HepG2 (cell line): ENCODE data around the gene MTCH1. TPM values are rescaled to one million over a fixed set of nuclear protein-coding genes. Genes with fewer than 3 reads are reported as not detected.

Experiments
- CEBPG ChIP-seq: IDR thresholded peaks from 2 replicates; pipeline ENCODE4 v1.6.1; 2016
- CENPX ChIP-seq: sonication (generic); formaldehyde crosslinking; IDR thresholded peaks from 2 replicates; pipeline ENCODE4 v1.9.0; 2021; ENCODE audit warnings: mild to moderate bottlenecking, missing genetic modification reagents, moderate library complexity
- ONECUT2 ChIP-seq: sonication (generic); formaldehyde crosslinking; IDR thresholded peaks from 2 replicates; pipeline ENCODE4 v1.4.0; 2020; ENCODE audit warnings: missing genetic modification reagents
- RFXANK ChIP-seq: IDR thresholded peaks from 2 replicates; pipeline ENCODE4 v1.6.1; 2016
- SRSF1 ChIP-seq: fragments of 200-400 bp; formaldehyde crosslinking; optimal IDR thresholded peaks from 2 replicates; pipeline ENCODE3; 2017; ENCODE audit warnings: mild to moderate bottlenecking, low read depth, low read length, moderate library complexity
- TBP ChIP-seq: sonication (generic); formaldehyde crosslinking; IDR thresholded peaks from 2 replicates; pipeline ENCODE4 v1.5.0; 2020; ENCODE audit warnings: missing genetic modification reagents
- ZNF143 ChIP-seq: sonication (generic); formaldehyde crosslinking; IDR thresholded peaks from 2 replicates; pipeline ENCODE4 v1.4.0; 2020; ENCODE audit warnings: missing genetic modification reagents
- polyA plus RNA-seq, 8 experiments: library from polyadenylated mRNA; depleted of rRNA in 3 of 8; stranded (reverse) in 7 of 8; unstranded in 1 of 8; fragments of >200 nt; fragmentation: Illumina TruSeq in 4 of 8; extraction: Trizol in 4 of 8; gene quantifications; 2 replicates each; pipeline versions ENCODE4 v1.2.1 to v1.2.3, GENCODE V29; 2011 to 2016; ENCODE audit warnings: low read depth in 4 of 8, missing spikeins in 1 of 8, mixed read lengths in 1 of 8; ENCODE audit not compliant: insufficient read depth in 1 of 8
- total RNA-seq, 5 experiments: library from RNA; depleted of rRNA; stranded (reverse); fragments of >200 nt; fragmentation: Illumina TruSeq; extraction: Trizol; gene quantifications; 2 replicates each; pipeline ENCODE4 v1.2.3, GENCODE V29; 2016; ENCODE audit warnings: low read depth in 1 of 5
- TF ChIP-seq, protein P1 (sequence below): sonication (generic); formaldehyde crosslinking; IDR thresholded peaks from 2 replicates; pipeline ENCODE4 v1.5.0; 2020; ENCODE audit warnings: mild to moderate bottlenecking, missing genetic modification reagents
- TF ChIP-seq, protein P2 (sequence below): IDR thresholded peaks from 2 replicates; pipeline ENCODE4 v1.6.1; 2016; ENCODE audit warnings: low read depth, control low read depth
- TF ChIP-seq, protein P3 (sequence below): sonication (generic); formaldehyde crosslinking; IDR thresholded peaks from 2 replicates; pipeline ENCODE4 v1.5.0; 2020; ENCODE audit warnings: missing genetic modification reagents, mild to moderate bottlenecking, borderline replicate concordance
- TF ChIP-seq, protein P4 (sequence below): sonication (generic); formaldehyde crosslinking; IDR thresholded peaks from 2 replicates; pipeline ENCODE4 v1.4.0; 2020; ENCODE audit warnings: missing genetic modification reagents, mild to moderate bottlenecking, borderline replicate concordance
- TF ChIP-seq, protein P5 (sequence below), 2 experiments: sonication (generic) in 1 of 2; formaldehyde crosslinking in 1 of 2; IDR thresholded peaks; 2 replicates each; pipeline versions ENCODE4 v1.4.0 to v1.6.1; 2018 to 2020; ENCODE audit warnings: missing genetic modification reagents in 2 of 2, borderline replicate concordance in 1 of 2, low read depth in 1 of 2, mild to moderate bottlenecking in 1 of 2, missing biosample characterization in 1 of 2
- TF ChIP-seq, protein P6 (sequence below): sonication (generic); formaldehyde crosslinking; IDR thresholded peaks from 2 replicates; pipeline ENCODE4 v1.5.1; 2020; ENCODE audit warnings: missing genetic modification reagents, mild to moderate bottlenecking, borderline replicate concordance
- TF ChIP-seq, protein P7 (sequence below): sonication (generic); formaldehyde crosslinking; IDR thresholded peaks from 2 replicates; pipeline ENCODE4 v1.4.0; 2020; ENCODE audit warnings: missing genetic modification reagents, low read depth, mild to moderate bottlenecking, borderline replicate concordance
- TF ChIP-seq, protein P8 (sequence below): IDR thresholded peaks from 2 replicates; pipeline ENCODE4 v1.6.1; 2012; ENCODE audit warnings: low read depth, low read length, improper control_type of control experiment

MTCH1 gene
- total and polyA plus RNA-seq, 2 of the 13 experiments (the other 11 are each of a cell fraction or from before 2014, with no cell fraction given) = 86.2 to 144 TPM

DNA sequence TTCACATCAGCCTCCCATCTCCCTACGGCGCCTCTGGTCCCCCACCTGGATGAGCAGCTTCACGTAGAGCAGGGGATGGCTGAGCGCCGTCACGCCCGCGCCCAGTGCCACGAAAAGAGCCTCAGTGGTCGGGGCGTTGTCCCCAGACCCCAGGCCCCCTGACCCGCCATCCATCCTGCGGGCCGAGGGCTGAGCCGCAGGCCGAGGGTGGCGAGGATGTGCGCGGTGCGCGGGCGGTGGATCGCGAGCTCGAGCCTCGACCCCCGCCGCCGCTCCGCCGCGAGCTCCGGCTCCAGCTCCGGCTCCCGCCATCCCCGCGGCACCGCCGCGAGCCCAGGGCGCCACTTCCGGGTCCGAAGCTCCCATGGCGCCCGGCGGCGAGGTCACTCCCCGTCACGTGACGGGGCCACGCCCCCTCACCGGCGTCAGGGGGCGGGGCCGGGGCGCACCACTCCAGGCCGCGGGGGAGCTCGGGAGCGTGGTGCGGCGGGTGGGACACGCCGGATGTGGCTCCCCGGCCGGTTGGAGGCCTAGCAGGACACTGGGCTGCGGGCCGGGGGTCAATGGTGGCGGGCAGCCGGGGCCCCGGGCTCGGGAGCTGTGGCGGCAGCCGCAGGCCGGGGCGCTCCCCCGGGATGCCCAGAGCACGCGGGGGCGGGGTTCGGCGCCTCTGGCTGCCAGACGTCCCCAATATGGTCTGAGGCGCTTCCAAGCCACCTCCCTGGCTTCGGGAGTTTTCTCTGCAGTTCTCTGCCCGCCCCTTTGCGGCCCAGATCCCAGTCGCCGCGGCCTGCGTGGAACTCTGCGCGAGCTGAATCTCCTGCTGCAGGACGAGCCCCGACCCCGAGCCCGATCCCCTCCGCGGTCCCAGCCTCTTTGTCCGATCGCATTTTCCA lies at the start of gene MTCH1 (continued):
- TF ChIP-seq, protein P1, sequence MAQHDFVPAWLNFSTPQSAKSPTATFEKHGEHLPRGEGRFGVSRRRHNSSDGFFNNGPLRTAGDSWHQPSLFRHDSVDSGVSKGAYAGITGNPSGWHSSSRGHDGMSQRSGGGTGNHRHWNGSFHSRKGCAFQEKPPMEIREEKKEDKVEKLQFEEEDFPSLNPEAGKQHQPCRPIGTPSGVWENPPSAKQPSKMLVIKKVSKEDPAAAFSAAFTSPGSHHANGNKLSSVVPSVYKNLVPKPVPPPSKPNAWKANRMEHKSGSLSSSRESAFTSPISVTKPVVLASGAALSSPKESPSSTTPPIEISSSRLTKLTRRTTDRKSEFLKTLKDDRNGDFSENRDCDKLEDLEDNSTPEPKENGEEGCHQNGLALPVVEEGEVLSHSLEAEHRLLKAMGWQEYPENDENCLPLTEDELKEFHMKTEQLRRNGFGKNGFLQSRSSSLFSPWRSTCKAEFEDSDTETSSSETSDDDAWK (CRISPR knock-in tag) = no peak
- no peak for TF ChIP-seq SRSF1
- TF ChIP-seq ZNF143 (CRISPR knock-in tag) = peak; percentile 87
- TF ChIP-seq, protein P2, sequence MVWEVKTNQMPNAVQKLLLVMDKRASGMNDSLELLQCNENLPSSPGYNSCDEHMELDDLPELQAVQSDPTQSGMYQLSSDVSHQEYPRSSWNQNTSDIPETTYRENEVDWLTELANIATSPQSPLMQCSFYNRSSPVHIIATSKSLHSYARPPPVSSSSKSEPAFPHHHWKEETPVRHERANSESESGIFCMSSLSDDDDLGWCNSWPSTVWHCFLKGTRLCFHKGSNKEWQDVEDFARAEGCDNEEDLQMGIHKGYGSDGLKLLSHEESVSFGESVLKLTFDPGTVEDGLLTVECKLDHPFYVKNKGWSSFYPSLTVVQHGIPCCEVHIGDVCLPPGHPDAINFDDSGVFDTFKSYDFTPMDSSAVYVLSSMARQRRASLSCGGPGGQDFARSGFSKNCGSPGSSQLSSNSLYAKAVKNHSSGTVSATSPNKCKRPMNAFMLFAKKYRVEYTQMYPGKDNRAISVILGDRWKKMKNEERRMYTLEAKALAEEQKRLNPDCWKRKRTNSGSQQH = no peak
- TF ChIP-seq, protein P3, sequence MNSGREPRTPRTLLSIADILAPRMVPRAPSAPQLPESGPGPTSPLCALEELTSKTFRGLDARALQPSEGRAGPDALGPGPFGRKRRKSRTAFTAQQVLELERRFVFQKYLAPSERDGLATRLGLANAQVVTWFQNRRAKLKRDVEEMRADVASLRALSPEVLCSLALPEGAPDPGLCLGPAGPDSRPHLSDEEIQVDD = peak; percentile 73; the same call in 1 of the 2 replicates
- TF ChIP-seq, protein P4, sequence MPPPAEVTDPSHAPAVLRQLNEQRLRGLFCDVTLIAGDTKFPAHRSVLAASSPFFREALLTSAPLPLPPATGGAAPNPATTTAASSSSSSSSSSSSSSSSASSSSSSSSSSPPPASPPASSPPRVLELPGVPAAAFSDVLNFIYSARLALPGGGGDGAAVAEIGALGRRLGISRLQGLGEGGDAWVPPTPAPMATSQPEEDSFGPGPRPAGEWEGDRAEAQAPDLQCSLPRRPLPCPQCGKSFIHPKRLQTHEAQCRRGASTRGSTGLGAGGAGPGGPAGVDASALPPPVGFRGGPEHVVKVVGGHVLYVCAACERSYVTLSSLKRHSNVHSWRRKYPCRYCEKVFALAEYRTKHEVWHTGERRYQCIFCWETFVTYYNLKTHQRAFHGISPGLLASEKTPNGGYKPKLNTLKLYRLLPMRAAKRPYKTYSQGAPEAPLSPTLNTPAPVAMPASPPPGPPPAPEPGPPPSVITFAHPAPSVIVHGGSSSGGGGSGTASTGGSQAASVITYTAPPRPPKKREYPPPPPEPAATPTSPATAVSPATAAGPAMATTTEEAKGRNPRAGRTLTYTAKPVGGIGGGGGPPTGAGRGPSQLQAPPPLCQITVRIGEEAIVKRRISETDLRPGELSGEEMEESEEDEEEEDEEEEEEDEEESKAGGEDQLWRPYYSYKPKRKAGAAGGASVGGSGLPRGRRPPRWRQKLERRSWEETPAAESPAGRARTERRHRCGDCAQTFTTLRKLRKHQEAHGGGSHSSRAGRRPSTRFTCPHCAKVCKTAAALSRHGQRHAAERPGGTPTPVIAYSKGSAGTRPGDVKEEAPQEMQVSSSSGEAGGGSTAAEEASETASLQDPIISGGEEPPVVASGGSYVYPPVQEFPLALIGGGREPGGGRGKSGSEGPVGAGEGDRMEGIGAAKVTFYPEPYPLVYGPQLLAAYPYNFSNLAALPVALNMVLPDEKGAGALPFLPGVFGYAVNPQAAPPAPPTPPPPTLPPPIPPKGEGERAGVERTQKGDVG (CRISPR knock-in tag) = no peak; the same call in 1 of the 2 replicates
- TF ChIP-seq, protein P5, sequence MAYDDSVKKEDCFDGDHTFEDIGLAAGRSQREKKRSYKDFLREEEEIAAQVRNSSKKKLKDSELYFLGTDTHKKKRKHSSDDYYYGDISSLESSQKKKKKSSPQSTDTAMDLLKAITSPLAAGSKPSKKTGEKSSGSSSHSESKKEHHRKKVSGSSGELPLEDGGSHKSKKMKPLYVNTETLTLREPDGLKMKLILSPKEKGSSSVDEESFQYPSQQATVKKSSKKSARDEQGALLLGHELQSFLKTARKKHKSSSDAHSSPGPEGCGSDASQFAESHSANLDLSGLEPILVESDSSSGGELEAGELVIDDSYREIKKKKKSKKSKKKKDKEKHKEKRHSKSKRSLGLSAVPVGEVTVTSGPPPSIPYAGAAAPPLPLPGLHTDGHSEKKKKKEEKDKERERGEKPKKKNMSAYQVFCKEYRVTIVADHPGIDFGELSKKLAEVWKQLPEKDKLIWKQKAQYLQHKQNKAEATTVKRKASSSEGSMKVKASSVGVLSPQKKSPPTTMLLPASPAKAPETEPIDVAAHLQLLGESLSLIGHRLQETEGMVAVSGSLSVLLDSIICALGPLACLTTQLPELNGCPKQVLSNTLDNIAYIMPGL (CRISPR knock-in tag; IDR thresholded peaks at IDR 0.05; ENCODE audit: borderline replicate concordance in 1 of 2, low read depth in 1 of 2) = peak; percentile 40 to 74; a peak in 1 of 4 replicates
- TF ChIP-seq RFXANK (CRISPR knock-in tag) = no peak; the same call in 1 of the 2 replicates
- no peak for TF ChIP-seq TBP (CRISPR knock-in tag)
- no peak; the same call in 1 of the 2 replicates for TF ChIP-seq CEBPG (CRISPR knock-in tag)
- TF ChIP-seq CENPX (CRISPR knock-in tag) = no peak
- TF ChIP-seq, protein P6, sequence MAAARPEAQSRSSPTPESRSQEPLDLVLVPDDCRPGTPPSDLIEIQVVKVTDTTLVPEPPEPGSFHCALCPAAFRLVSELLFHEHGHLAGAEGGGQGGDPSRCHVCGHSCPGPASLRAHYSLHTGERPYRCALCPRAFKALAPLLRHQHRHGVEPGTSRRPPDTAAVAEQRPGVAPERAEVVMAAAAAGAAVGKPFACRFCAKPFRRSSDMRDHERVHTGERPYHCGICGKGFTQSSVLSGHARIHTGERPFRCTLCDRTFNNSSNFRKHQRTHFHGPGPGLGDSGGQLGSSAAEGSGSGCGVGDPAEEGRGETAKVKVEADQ (CRISPR knock-in tag) = peak; percentile 69; the same call in 1 of the 2 replicates
- TF ChIP-seq, protein P7, sequence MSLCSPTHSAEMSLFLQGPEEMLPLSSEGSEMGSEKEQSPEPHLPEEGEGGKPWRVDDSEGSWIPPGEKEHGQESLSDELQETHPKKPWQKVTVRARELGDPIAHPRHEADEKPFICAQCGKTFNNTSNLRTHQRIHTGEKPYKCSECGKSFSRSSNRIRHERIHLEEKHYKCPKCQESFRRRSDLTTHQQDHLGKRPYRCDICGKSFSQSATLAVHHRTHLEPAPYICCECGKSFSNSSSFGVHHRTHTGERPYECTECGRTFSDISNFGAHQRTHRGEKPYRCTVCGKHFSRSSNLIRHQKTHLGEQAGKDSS = no peak; the same call in 1 of the 2 replicates
- no peak for TF ChIP-seq ONECUT2 (CRISPR knock-in tag)
- TF ChIP-seq, protein P8, sequence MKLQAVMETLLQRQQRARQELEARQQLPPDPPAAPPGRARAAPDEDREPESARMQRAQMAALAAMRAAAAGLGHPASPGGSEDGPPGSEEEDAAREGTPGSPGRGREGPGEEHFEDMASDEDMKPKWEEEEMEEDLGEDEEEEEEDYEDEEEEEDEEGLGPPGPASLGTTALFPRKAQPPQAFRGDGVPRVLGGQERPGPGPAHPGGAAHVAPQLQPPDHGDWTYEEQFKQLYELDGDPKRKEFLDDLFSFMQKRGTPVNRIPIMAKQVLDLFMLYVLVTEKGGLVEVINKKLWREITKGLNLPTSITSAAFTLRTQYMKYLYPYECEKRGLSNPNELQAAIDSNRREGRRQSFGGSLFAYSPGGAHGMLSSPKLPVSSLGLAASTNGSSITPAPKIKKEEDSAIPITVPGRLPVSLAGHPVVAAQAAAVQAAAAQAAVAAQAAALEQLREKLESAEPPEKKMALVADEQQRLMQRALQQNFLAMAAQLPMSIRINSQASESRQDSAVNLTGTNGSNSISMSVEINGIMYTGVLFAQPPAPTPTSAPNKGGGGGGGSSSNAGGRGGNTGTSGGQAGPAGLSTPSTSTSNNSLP = no peak
